Esophagus muscularis mucosa (tissue), 4 donors: Measurements from ENCODE around the gene FGF8.

Source experiments
- EP300 ChIP-seq: sonication (generic); formaldehyde crosslinking; IDR thresholded peaks from one replicate; pipeline ENCODE4 v1.6.1; 2017; ENCODE audit warnings: antibody characterized with exemption
- POLR2A ChIP-seq: fragments of 450-650 bp; IDR thresholded peaks from one replicate; pipeline ENCODE4 v1.6.1; 2017; ENCODE audit warnings: antibody characterized with exemption, moderate library complexity, mild to moderate bottlenecking, low read depth
- TF ChIP-seq, protein P1 (sequence below), 3 experiments: fragments of 200-600 bp in 2 of 3; fragments of 450-650 bp in 1 of 3; sonication (generic) in 2 of 3; IDR thresholded peaks; one replicate each; pipeline ENCODE4 v1.5.1; 2017 to 2019; ENCODE audit warnings: antibody characterized with exemption in 3 of 3, mild to moderate bottlenecking in 2 of 3, moderate library complexity in 1 of 3

GRCh38 chr10:101793526-101793925 lies 17.6 kb upstream of the FGF8 start:
- TF ChIP-seq, protein P1, sequence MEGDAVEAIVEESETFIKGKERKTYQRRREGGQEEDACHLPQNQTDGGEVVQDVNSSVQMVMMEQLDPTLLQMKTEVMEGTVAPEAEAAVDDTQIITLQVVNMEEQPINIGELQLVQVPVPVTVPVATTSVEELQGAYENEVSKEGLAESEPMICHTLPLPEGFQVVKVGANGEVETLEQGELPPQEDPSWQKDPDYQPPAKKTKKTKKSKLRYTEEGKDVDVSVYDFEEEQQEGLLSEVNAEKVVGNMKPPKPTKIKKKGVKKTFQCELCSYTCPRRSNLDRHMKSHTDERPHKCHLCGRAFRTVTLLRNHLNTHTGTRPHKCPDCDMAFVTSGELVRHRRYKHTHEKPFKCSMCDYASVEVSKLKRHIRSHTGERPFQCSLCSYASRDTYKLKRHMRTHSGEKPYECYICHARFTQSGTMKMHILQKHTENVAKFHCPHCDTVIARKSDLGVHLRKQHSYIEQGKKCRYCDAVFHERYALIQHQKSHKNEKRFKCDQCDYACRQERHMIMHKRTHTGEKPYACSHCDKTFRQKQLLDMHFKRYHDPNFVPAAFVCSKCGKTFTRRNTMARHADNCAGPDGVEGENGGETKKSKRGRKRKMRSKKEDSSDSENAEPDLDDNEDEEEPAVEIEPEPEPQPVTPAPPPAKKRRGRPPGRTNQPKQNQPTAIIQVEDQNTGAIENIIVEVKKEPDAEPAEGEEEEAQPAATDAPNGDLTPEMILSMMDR (IDR thresholded peaks at IDR 0.05), result no peak
- TF ChIP-seq POLR2A (no peak), EP300 (no peak)
